ENCODE measurements around the gene PBX1. TPM values are rescaled to one million over a fixed set of nuclear protein-coding genes. Genes with fewer than 3 reads are reported as not detected.

The PBX1 gene
- total and polyA plus RNA-seq, 2 donors (not counting 3 experiments of a cell fraction or from before 2014, with no cell fraction given): 10.7 to 24.1 TPM

GRCh38 chr1:164569241-164569640, 10.3 kb downstream of the PBX1 start:
- TF ChIP-seq EZH2 (IDR thresholded peaks at IDR 0.05; ENCODE audit: borderline replicate concordance, low read depth, low read length, severe bottlenecking) (no peak), POLR2AphosphoS5 (IDR thresholded peaks at IDR 0.05; ENCODE audit: insufficient read depth, low read depth, low read length) (no peak), JUN (IDR thresholded peaks at IDR 0.05; ENCODE audit: borderline replicate concordance, insufficient read depth, insufficient read length, low read depth) (no peak), MAX (IDR thresholded peaks at IDR 0.05; ENCODE audit: insufficient read depth, insufficient read length) (no peak), POLR2A (IDR thresholded peaks at IDR 0.05; ENCODE audit: low read depth, low read length) (no peak), MYC (IDR thresholded peaks at IDR 0.05; ENCODE audit: low read depth, low read length) (no peak), FOS (IDR thresholded peaks at IDR 0.05; ENCODE audit: borderline replicate concordance, insufficient read depth, low read length) (no peak), GATA2 (IDR thresholded peaks at IDR 0.05; ENCODE audit: insufficient read depth, insufficient read length, low read depth, low read length) (no peak), CTCF (IDR thresholded peaks at IDR 0.05; ENCODE audit: extremely low read depth in 1 of 2, insufficient read depth in 1 of 2, low read depth in 1 of 2, low read length in 2 of 2) (no peak)
- DNase-seq (ENCODE audit: low read depth, low spot score): no peak
- Histone ChIP-seq H3K4me2 (ENCODE audit: insufficient read depth, low read length) (no peak overlapping the region), H3K27ac (ENCODE audit: insufficient read depth, low read depth, low read length) (no peak overlapping the region), H3K9me3 (replicated peaks; ENCODE audit: control insufficient read depth, insufficient read depth, low read length) (no peaks in the 10 kb centered on the region), H3K9ac (replicated peaks; ENCODE audit: extremely low read depth, insufficient read depth, low read length) (no peak overlapping the region), H3K79me2 (ENCODE audit: control insufficient read depth, insufficient read depth, low read length) (no peaks in the 10 kb centered on the region), H3K4me1 (ENCODE audit: control insufficient read depth, extremely low read depth, insufficient read depth, low read length) (peaks cover under 1% of the 10 kb centered on the region), H2AFZ (ENCODE audit: low read depth, low read length) (no peak overlapping the region), H3K9me1 (replicated peaks; ENCODE audit: control insufficient read depth, extremely low read depth, insufficient read depth, low read length) (no peaks in the 10 kb centered on the region), H3K4me3 (replicated peaks in 1 of 3; ENCODE audit: insufficient read depth in 1 of 3, low read depth in 1 of 3, low read length in 3 of 3) (no peak overlapping the region), H3K27me3 (ENCODE audit: control insufficient read depth in 2 of 2, insufficient read depth in 2 of 2, low read length in 2 of 2) (no peaks in the 10 kb centered on the region), H4K20me1 (replicated peaks; ENCODE audit: control insufficient read depth, extremely low read depth, insufficient read depth, low read length) (no peaks in the 10 kb centered on the region), H3K36me3 (ENCODE audit: control insufficient read depth in 2 of 2, extremely low read depth in 1 of 2, insufficient read depth in 2 of 2, low read length in 2 of 2) (no peaks in the 10 kb centered on the region)
- dilution Hi-C loops (cut with MboI; ENCODE audit: extremely low pct_ligation_motif_present, low sequenced_read_pairs) (no loop called here), intact Hi-C loops (cut with micrococcal nuclease) (no loop called here)
- BruUV-seq (replicated peaks): no TSS peak
- ChIA-PET CTCF (no interaction called here), POLR2A (no interaction called here)
- no peak for FAIRE-seq
